GM21526 (cell line): ENCODE data around the gene SMAD3.

Experiments used
- ATAC-seq: cut with Tn5 transposase; IDR thresholded peaks from one replicate; pipeline ENCODE4 v1.9.1; 2021; ENCODE audit warnings: moderate library complexity; ENCODE audit not compliant: unreplicated experiment, low FRiP score

SMAD3 gene

GRCh38 chr15:67077641-67078215, 12.3 kb downstream of the SMAD3 start:
- ATAC-seq = no peak

GRCh38 chr15:67079361-67079760, 14.0 kb downstream of the SMAD3 start:
- ATAC-seq = no peak

- ATAC-seq = no peak
Measured at GRCh38 chr15:67080118-67080899, 14.9 kb downstream of the SMAD3 start.

GRCh38 chr15:67080900-67081431, 15.6 kb downstream of the SMAD3 start:
- peak; percentile 46 for ATAC-seq

GRCh38 chr15:67082007-67082536, 16.7 kb downstream of the SMAD3 start:
- no peak for ATAC-seq

GRCh38 chr15:67083135-67083762, 17.8 kb downstream of the SMAD3 start:
- ATAC-seq = no peak

- ATAC-seq = no peak
Measured at GRCh38 chr15:67084561-67084960, 19.2 kb downstream of the SMAD3 start.

GRCh38 chr15:67085237-67085817, 19.9 kb downstream of the SMAD3 start:
- peak; percentile 21 for ATAC-seq

- ATAC-seq = peak; percentile 50
Measured at GRCh38 chr15:67085818-67086636, 20.6 kb downstream of the SMAD3 start.

GRCh38 chr15:67086637-67086914, 21.2 kb downstream of the SMAD3 start:
- ATAC-seq = no peak

- no peak for ATAC-seq
Measured at GRCh38 chr15:67087507-67088172, 22.2 kb downstream of the SMAD3 start.

- no peak for ATAC-seq
Measured at GRCh38 chr15:67089217-67090193, 24.1 kb downstream of the SMAD3 start.

- ATAC-seq = no peak
Measured at GRCh38 chr15:67090297-67091070, 25.1 kb downstream of the SMAD3 start.

- peak; percentile 63 for ATAC-seq
Measured at GRCh38 chr15:67091071-67091979, 25.9 kb downstream of the SMAD3 start.

GRCh38 chr15:67091980-67092677, 26.7 kb downstream of the SMAD3 start:
- no peak for ATAC-seq
